Endothelial cell of umbilical vein (primary cell): Measurements from ENCODE around the gene CDC34. TPM values are rescaled to one million over a fixed set of nuclear protein-coding genes. Genes with fewer than 3 reads are reported as not detected.

ENCODE experiments used
- BruUV-seq: library from RNA; stranded (reverse); fragments of 400-500 nt; replicated peaks from 2 replicates; lab custom pipeline; 2021; lab: Mats Ljungman, UMichigan
- CTCF ChIA-PET: fragments of 300-600, 350-600 bp; sonication (Branson Sonifier 250); formaldehyde crosslinking; loops from one replicate; lab custom pipeline; 2021; ENCODE audit warnings: antibody characterized with exemption, inconsistent platforms; lab: Charles Lee
- POLR2A ChIA-PET: fragments of 300-600, 350-600 bp; sonication (Branson Sonifier 250); formaldehyde crosslinking; loops from one replicate; lab custom pipeline; 2021; ENCODE audit warnings: antibody characterized with exemption, inconsistent platforms; lab: Charles Lee
- DNase-seq: peaks from one replicate; pipeline ENCODE4 v3.0.0-alpha.2; 2011; ENCODE audit warnings: low read depth, low spot score
- FAIRE-seq: peaks from 2 replicates; lab custom pipeline; 2011; peaks lifted over from hg19 to GRCh38; lab: Jason Lieb, UNC
- H2AFZ ChIP-seq: 2 replicates; pipeline ENCODE4 v1.6.0; 2012; ENCODE audit warnings: low read depth, low read length, control low read depth, inconsistent platforms
- H3K27ac ChIP-seq: 2 replicates; pipeline ENCODE4 v1.5.1; 2011; ENCODE audit warnings: low read depth, mild to moderate bottlenecking, control low read depth, low read length, moderate library complexity; ENCODE audit not compliant: insufficient read depth
- H3K27me3 ChIP-seq, 2 experiments: 2 replicates each; pipeline versions ENCODE4 v1.6.0 to v1.6.1; 2011; ENCODE audit warnings: low read length in 2 of 2, mixed read lengths in 1 of 2; ENCODE audit not compliant: control insufficient read depth in 2 of 2, insufficient read depth in 2 of 2
- H3K36me3 ChIP-seq, 2 experiments: 2 replicates in 1 of 2; 3 replicates in 1 of 2; pipeline ENCODE4 v1.5.1; 2011; ENCODE audit warnings: low read length in 2 of 2, mild to moderate bottlenecking in 1 of 2, moderate library complexity in 1 of 2; ENCODE audit not compliant: control insufficient read depth in 2 of 2, insufficient read depth in 2 of 2; ENCODE audit errors: extremely low read depth in 1 of 2
- H3K4me1 ChIP-seq: 3 replicates; pipeline ENCODE4 v1.5.1; 2011; ENCODE audit warnings: mild to moderate bottlenecking, low read length; ENCODE audit not compliant: control insufficient read depth, insufficient read depth; ENCODE audit errors: extremely low read depth
- H3K4me2 ChIP-seq: 2 replicates; pipeline ENCODE4 v1.6.1; 2011; ENCODE audit warnings: low read length, control low read depth, mixed read lengths; ENCODE audit not compliant: insufficient read depth
- H3K4me3 ChIP-seq, 3 experiments: fragments of 200-600 bp in 1 of 3; sonication (generic), shearing (Covaris generic) in 1 of 3; replicated peaks in 1 of 3; 2 replicates each; pipeline ENCODE4 v1.5.1; 2011 to 2016; ENCODE audit warnings: control low read depth in 3 of 3, low read length in 3 of 3, mild to moderate bottlenecking in 2 of 3, inconsistent platforms in 1 of 3, low read depth in 1 of 3, moderate library complexity in 1 of 3; ENCODE audit not compliant: insufficient read depth in 1 of 3
- H3K79me2 ChIP-seq: 2 replicates; pipeline ENCODE4 v1.6.0; 2012; ENCODE audit warnings: low read length, inconsistent platforms; ENCODE audit not compliant: control insufficient read depth, insufficient read depth
- H3K9ac ChIP-seq: replicated peaks from 2 replicates; pipeline ENCODE3; 2011; ENCODE audit warnings: low read length, control low read depth; ENCODE audit not compliant: insufficient read depth; ENCODE audit errors: extremely low read depth
- H3K9me1 ChIP-seq: replicated peaks from 3 replicates; pipeline ENCODE4 v1.6.0; 2011; ENCODE audit warnings: mild to moderate bottlenecking, low read length; ENCODE audit not compliant: control insufficient read depth, insufficient read depth; ENCODE audit errors: extremely low read depth
- H3K9me3 ChIP-seq: replicated peaks from 2 replicates; pipeline ENCODE4 v1.5.1; 2012; ENCODE audit warnings: low read length, inconsistent platforms; ENCODE audit not compliant: control insufficient read depth, insufficient read depth
- H4K20me1 ChIP-seq: replicated peaks from 2 replicates; pipeline ENCODE3; 2011; ENCODE audit warnings: mild to moderate bottlenecking, low read length; ENCODE audit not compliant: control insufficient read depth, insufficient read depth; ENCODE audit errors: extremely low read depth
- CTCF ChIP-seq, 2 donors: IDR thresholded peaks; 1 replicate in 1 of 2; 2 replicates in 1 of 2; pipeline ENCODE4 v1.5.1; 2011; ENCODE audit warnings: low read length in 2 of 2, mild to moderate bottlenecking in 2 of 2, moderate library complexity in 2 of 2, control low read depth in 1 of 2, inconsistent platforms in 1 of 2, low read depth in 1 of 2; ENCODE audit not compliant: insufficient read depth in 1 of 2; ENCODE audit errors: extremely low read depth in 1 of 2
- EZH2 ChIP-seq: IDR thresholded peaks from 2 replicates; pipeline ENCODE4 v1.6.1; 2012; ENCODE audit warnings: borderline replicate concordance, low read depth, mild to moderate bottlenecking, moderate library complexity, low read length, inconsistent platforms; ENCODE audit not compliant: severe bottlenecking
- FOS ChIP-seq: IDR thresholded peaks from 2 replicates; pipeline ENCODE4 v1.6.1; 2011; ENCODE audit warnings: mild to moderate bottlenecking, low read length, moderate library complexity, borderline replicate concordance; ENCODE audit not compliant: insufficient read depth
- GATA2 ChIP-seq: IDR thresholded peaks from 2 replicates; pipeline ENCODE4 v1.7.0; 2011; ENCODE audit warnings: low read depth, mild to moderate bottlenecking, moderate library complexity, mixed read lengths, low read length; ENCODE audit not compliant: insufficient read length, insufficient read depth
- JUN ChIP-seq: IDR thresholded peaks from 2 replicates; pipeline ENCODE4 v1.6.1; 2011; ENCODE audit warnings: borderline replicate concordance, low read depth; ENCODE audit not compliant: insufficient read length, insufficient read depth
- MAX ChIP-seq: IDR thresholded peaks from 2 replicates; pipeline ENCODE4 v1.6.1; 2011; ENCODE audit not compliant: insufficient read depth, insufficient read length
- MYC ChIP-seq: IDR thresholded peaks from one replicate; pipeline ENCODE4 v1.6.1; 2011; ENCODE audit warnings: mild to moderate bottlenecking, low read depth, low read length
- POLR2A ChIP-seq: IDR thresholded peaks from 2 replicates; pipeline ENCODE4 v1.6.1; 2012; ENCODE audit warnings: low read depth, mild to moderate bottlenecking, control low read depth, low read length
- POLR2AphosphoS5 ChIP-seq: IDR thresholded peaks from 2 replicates; pipeline ENCODE4 v1.6.1; 2012; ENCODE audit warnings: low read depth, mild to moderate bottlenecking, control low read depth, low read length, moderate library complexity; ENCODE audit not compliant: insufficient read depth
- dilution Hi-C: fragments of 300-500 bp; cut with MboI; formaldehyde crosslinking; loops from one replicate; pipeline ENCODE4 v1.15.0; 2019; ENCODE audit warnings: low sequenced_read_pairs; ENCODE audit not compliant: extremely low pct_ligation_motif_present
- intact Hi-C: fragments of 100-400 bp; cut with micrococcal nuclease; formaldehyde crosslinking; loops from one replicate; pipeline ENCODE4 v1.10.0; 2022
- polyA plus RNA-seq, 4 experiments: library from polyadenylated mRNA; depleted of rRNA in 3 of 4; stranded (reverse) in 3 of 4; unstranded in 1 of 4; fragments of >200 nt; gene quantifications; 2 replicates each; pipeline versions ENCODE4 v1.2.1 to v1.2.3, GENCODE V29; 2011 to 2012; ENCODE audit warnings: missing spikeins in 1 of 4
- total RNA-seq: library from RNA; stranded (reverse); gene quantifications from 2 replicates; pipeline ENCODE4 v1.2.3, GENCODE V29; 2021

The CDC34 gene
- total and polyA plus RNA-seq, 2 donors (not counting 3 experiments of a cell fraction or from before 2014, with no cell fraction given), result 90.4 to 92.9 TPM

- Histone ChIP-seq H2AFZ (no peak overlapping the region), H3K9me1 (no peaks in the 10 kb centered on the region), H3K4me3 (no peak overlapping the region), H3K9ac (no peak overlapping the region), H3K79me2 (peaks cover 24% of the 10 kb centered on the region), H3K4me2 (no peak overlapping the region), H3K27me3 (no peaks in the 10 kb centered on the region), H3K36me3 (peaks cover 5 to 50% of the 10 kb centered on the region in 2 experiments), H3K9me3 (no peaks in the 10 kb centered on the region), H4K20me1 (no peaks in the 10 kb centered on the region), H3K27ac (no peak overlapping the region), H3K4me1 (peaks cover 2% of the 10 kb centered on the region)
- intact Hi-C loops (no loop called here), dilution Hi-C loops (no loop called here)
- TF ChIP-seq POLR2AphosphoS5, result no peak
- no peak for TF ChIP-seq FOS
- TF ChIP-seq EZH2, result no peak
- BruUV-seq, result no TSS peak
- ChIA-PET POLR2A (no interaction called here), CTCF (no interaction called here)
- no peak for FAIRE-seq
- DNase-seq, result no peak
These were observed 7.3 kb downstream of the CDC34 start for GRCh38 chr19:538641-539428.

- Histone ChIP-seq H3K27ac (no peak overlapping the region), H3K9ac (no peak overlapping the region), H4K20me1 (no peaks in the 10 kb centered on the region), H3K9me3 (no peaks in the 10 kb centered on the region), H3K4me1 (no peaks in the 10 kb centered on the region), H3K4me2 (no peak overlapping the region), H3K9me1 (no peaks in the 10 kb centered on the region), H3K27me3 (no peaks in the 10 kb centered on the region), H2AFZ (no peak overlapping the region), H3K4me3 (no peak overlapping the region), H3K79me2 (peaks cover 17% of the 10 kb centered on the region), H3K36me3 (peaks cover 5 to 50% of the 10 kb centered on the region in 2 experiments)
- CTCF ChIA-PET, result no interaction called here
- dilution Hi-C loops, result no loop called here
- TF ChIP-seq POLR2AphosphoS5 (no peak), POLR2A (no peak), JUN (no peak), EZH2 (no peak), MYC (no peak), FOS (no peak), GATA2 (no peak), CTCF (IDR thresholded peaks at IDR 0.05; ENCODE audit: extremely low read depth in 1 of 2, insufficient read depth in 1 of 2, low read depth in 1 of 2, low read length in 2 of 2) (no peak), MAX (no peak)
- BruUV-seq, result no TSS peak
- POLR2A ChIA-PET, result no interaction called here
- intact Hi-C loops, result no loop called here
- FAIRE-seq (no peak), DNase-seq (no peak)
These were observed 8.0 kb downstream of the CDC34 start for GRCh38 chr19:539429-540030.
